ENCODE data around the gene LRRC37A2.
"Not testable (repeated sequence)": the region's sequence is repeated elsewhere in the genome, so short reads cannot be mapped to it uniquely, and the experiment has no call there.

LRRC37A2 gene

GRCh38 chr17:46598344-46598931, 86.2 kb downstream of the LRRC37A2 start:
- DNase-seq: not testable (repeated sequence)

- not testable (repeated sequence) for DNase-seq
Measured at GRCh38 chr17:46600767-46601166, 88.5 kb downstream of the LRRC37A2 start.

- not testable (repeated sequence) for DNase-seq
Measured at GRCh38 chr17:46603125-46603524, 90.9 kb downstream of the LRRC37A2 start.

All from DMS79 (cell line).